Esophagus squamous epithelium (tissue), 5 donors: ENCODE results near the gene GAS2. TPM values are rescaled to one million over a fixed set of nuclear protein-coding genes. Genes with fewer than 3 reads are reported as not detected.

ENCODE experiments used
- DNase-seq: peaks from one replicate; lab custom pipeline; 2025; lab: John Stamatoyannopoulos, UW
- H3K27ac ChIP-seq, 4 donors: fragments of 200-600 bp; sonication (generic); one replicate each; pipeline ENCODE4 v1.5.1; 2016 to 2019; ENCODE audit warnings: mild to moderate bottlenecking in 1 of 4
- H3K27me3 ChIP-seq, 4 donors: fragments of 200-600 bp; sonication (generic); 1 replicate in 3 of 4; 2 replicates in 1 of 4; pipeline versions ENCODE4 v1.5.1 to v1.6.0; 2017 to 2021; ENCODE audit warnings: antibody characterized with exemption in 1 of 4
- H3K36me3 ChIP-seq, 3 donors: fragments of 200-600 bp; sonication (generic); one replicate each; pipeline ENCODE4 v1.5.1; 2016 to 2019
- H3K4me1 ChIP-seq, 3 donors: fragments of 200-600 bp; sonication (generic); one replicate each; pipeline ENCODE4 v1.5.1; 2017 to 2019
- H3K4me3 ChIP-seq, 4 donors: fragments of 200-600 bp; sonication (generic); 1 replicate in 3 of 4; 2 replicates in 1 of 4; pipeline ENCODE4 v1.5.1; 2016 to 2019; ENCODE audit warnings: mild to moderate bottlenecking in 2 of 4, moderate library complexity in 1 of 4
- H3K9me3 ChIP-seq, 3 donors: fragments of 200-600 bp; sonication (generic); one replicate each; pipeline ENCODE4 v1.5.1; 2016 to 2019
- CTCF ChIP-seq, 6 experiments: fragments of 450-650 bp in 4 of 6; fragments of 200-600 bp in 2 of 6; sonication (generic) in 2 of 6; IDR thresholded peaks; one replicate each; pipeline ENCODE4 v1.5.1; 2016 to 2019; ENCODE audit warnings: antibody characterized with exemption in 6 of 6, mild to moderate bottlenecking in 4 of 6, moderate library complexity in 4 of 6
- POLR2A ChIP-seq, 4 donors: fragments of 450-650 bp; IDR thresholded peaks; one replicate each; pipeline ENCODE4 v1.6.1; 2017; ENCODE audit warnings: antibody characterized with exemption in 4 of 4, mild to moderate bottlenecking in 4 of 4, moderate library complexity in 3 of 4
- WGBS, 2 donors: methylation state at CpG; one replicate each; pipeline ENCODE4 v1.1.5; 2018; 5-methylcytosine and 5-hydroxymethylcytosine counted together
- intact Hi-C: fragments of 100-400 bp; cut with DNase I; formaldehyde crosslinking; loops from one replicate; pipeline ENCODE4 v1.15.0; 2022
- total RNA-seq, 4 donors: library from RNA; depleted of rRNA; stranded (reverse); fragments of >200 nt; gene quantifications; one replicate each; pipeline ENCODE4 v1.1.0, GENCODE V29; 2016
- donor health status: DM: yes; HTN: yes; CAD: no.

Gene GAS2
- total RNA-seq, 4 donors from 2014 or later = 0.15 to 4.0 (median 2.5) TPM

- intact Hi-C loops = no loop called here
- 77% methylated on average over 3 of the region's 3 CpGs for whole genome bisulfite sequencing, 2 donors
Observed at GRCh38 chr11:22723274-22723673, 56.9 kb downstream of the GAS2 start.

GRCh38 chr11:22725079-22725478 is 58.7 kb downstream of the GAS2 start:
- TF ChIP-seq POLR2A (IDR thresholded peaks at IDR 0.05) (no peak), CTCF (IDR thresholded peaks at IDR 0.05) (no peak)
- no peak for DNase-seq
- Histone ChIP-seq H3K4me3 (no peak overlapping the region), H3K27me3 (no peaks in the 10 kb centered on the region), H3K27ac (no peak overlapping the region), H3K4me1 (no peaks in the 10 kb centered on the region), H3K36me3 (no peaks in the 10 kb centered on the region), H3K9me3 (no peaks in the 10 kb centered on the region)
- 28 to 36% methylated on average over 3 of the region's 3 CpGs for WGBS, 2 donors
- intact Hi-C loops = no loop called here

More at GRCh38 chr11:22723274-22723673, 56.9 kb downstream of the GAS2 start:
- TF ChIP-seq CTCF (IDR thresholded peaks at IDR 0.05) (no peak), POLR2A (IDR thresholded peaks at IDR 0.05) (no peak)
- H3K4me1 ChIP-seq = no peaks in the 10 kb centered on the region
- H3K4me3 ChIP-seq = no peak overlapping the region
- DNase-seq = no peak
- no peaks in the 10 kb centered on the region for H3K9me3 ChIP-seq
- H3K27me3 ChIP-seq = no peaks in the 10 kb centered on the region
- H3K36me3 ChIP-seq = no peaks in the 10 kb centered on the region
- H3K27ac ChIP-seq = no peak overlapping the region

DNA sequence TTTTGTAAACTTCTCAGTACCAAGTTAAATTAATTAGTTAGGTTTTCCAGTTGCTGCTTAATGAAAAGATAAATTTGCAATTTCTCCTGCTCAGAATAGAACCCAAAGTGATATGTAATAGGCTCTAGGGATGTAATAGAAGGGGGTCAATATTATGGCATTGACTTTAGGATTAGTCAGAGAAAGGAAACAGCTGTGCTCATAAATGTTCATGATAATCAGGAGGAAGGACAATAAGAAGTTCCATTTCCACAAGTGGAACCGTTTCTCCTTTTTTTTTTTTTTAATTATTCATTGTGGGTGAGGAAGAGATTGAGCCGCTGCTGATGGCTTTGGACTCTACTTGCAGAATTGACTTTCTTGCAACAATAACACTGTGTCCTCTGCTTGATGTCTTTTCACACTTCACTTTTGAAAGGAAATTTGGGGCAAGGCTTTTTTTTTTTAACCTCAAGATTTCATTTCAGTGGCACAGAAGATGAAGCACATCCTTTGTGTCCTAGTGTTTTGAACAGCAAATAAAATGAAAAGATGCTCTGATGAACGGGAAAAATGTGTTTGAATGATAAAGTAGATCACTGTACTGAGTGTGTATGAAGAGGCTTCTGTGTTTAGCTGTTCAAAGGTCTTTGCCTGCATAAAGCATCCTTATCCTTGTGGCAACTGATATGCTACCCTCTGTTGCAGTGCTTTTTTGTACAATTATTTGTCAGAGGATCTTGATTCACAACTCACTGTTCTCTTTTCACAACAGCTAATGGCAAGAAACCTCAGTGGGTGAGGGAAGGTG is 62.4 kb downstream of the GAS2 start:
- Histone ChIP-seq H3K27me3 (no peaks in the 10 kb centered on the region), H3K27ac (no peak overlapping the region), H3K4me1 (no peaks in the 10 kb centered on the region), H3K4me3 (no peak overlapping the region), H3K9me3 (no peaks in the 10 kb centered on the region), H3K36me3 (no peaks in the 10 kb centered on the region)
- WGBS, 2 donors = 46 to 58% methylated on average over 3 of the region's 3 CpGs
- TF ChIP-seq POLR2A (IDR thresholded peaks at IDR 0.05) = no peak
- intact Hi-C loops = no loop called here
- DNase-seq = no peak

- Histone ChIP-seq H3K4me1 (no peaks in the 10 kb centered on the region), H3K27me3 (no peaks in the 10 kb centered on the region), H3K27ac (no peak overlapping the region), H3K4me3 (no peak overlapping the region), H3K9me3 (no peaks in the 10 kb centered on the region), H3K36me3 (no peaks in the 10 kb centered on the region)
- intact Hi-C loops = no loop called here
- 29 to 44% methylated on average over 1 of the region's 1 CpG for WGBS, 2 donors
- DNase-seq = no peak
- peak in 2 of 6 experiments; percentile 25 to 46 for TF ChIP-seq CTCF (IDR thresholded peaks at IDR 0.05)
- TF ChIP-seq POLR2A (IDR thresholded peaks at IDR 0.05) = no peak
Observed at GRCh38 chr11:22730319-22730718, 63.9 kb downstream of the GAS2 start.

GRCh38 chr11:22732588-22732987 is 66.2 kb downstream of the GAS2 start:
- no peak overlapping the region for H3K27ac ChIP-seq
- H3K9me3 ChIP-seq = no peaks in the 10 kb centered on the region
- H3K36me3 ChIP-seq = no peaks in the 10 kb centered on the region
- no peaks in the 10 kb centered on the region for H3K4me1 ChIP-seq
- H3K27me3 ChIP-seq = no peaks in the 10 kb centered on the region
- no peak for TF ChIP-seq CTCF (IDR thresholded peaks at IDR 0.05)
- no peak for TF ChIP-seq POLR2A (IDR thresholded peaks at IDR 0.05)
- intact Hi-C loops = no loop called here
- 92 to 100% methylated on average over 1 of the region's 2 CpGs for WGBS, 2 donors
- H3K4me3 ChIP-seq = no peak overlapping the region
- DNase-seq = no peak
